H1 (cell line): ENCODE measurements around the gene HOXA11. TPM values are rescaled to one million over a fixed set of nuclear protein-coding genes. Genes with fewer than 3 reads are reported as not detected.

ENCODE experiments used
- HDAC2 ChIP-seq, 2 experiments: fragments of 300-600 bp in 1 of 2; sonication (generic) in 1 of 2; IDR thresholded peaks; 2 replicates each; pipeline ENCODE4 v1.6.1; 2011 to 2012; ENCODE audit warnings: low read depth in 2 of 2, low read length in 2 of 2, mild to moderate bottlenecking in 2 of 2, moderate library complexity in 2 of 2, borderline replicate concordance in 1 of 2, inconsistent platforms in 1 of 2
- KDM5A ChIP-seq: fragments of 200-600 bp; IDR thresholded peaks from 2 replicates; pipeline ENCODE4 v1.7.1; 2012; ENCODE audit warnings: mild to moderate bottlenecking, low read length, inconsistent platforms, mixed read lengths
- SAP30 ChIP-seq: fragments of 300-600 bp; sonication (generic); IDR thresholded peaks from 2 replicates; pipeline ENCODE4 v1.7.1; 2012; ENCODE audit warnings: low read length, moderate library complexity, mild to moderate bottlenecking, inconsistent platforms; ENCODE audit not compliant: insufficient read depth, insufficient replicate concordance
- polyA plus RNA-seq, 7 experiments: library from polyadenylated mRNA; depleted of rRNA in 3 of 7; stranded (reverse) in 5 of 7; unstranded in 2 of 7; fragments of >200 nt in 5 of 7; fragments of 200-250 nt in 2 of 7; gene quantifications; 1 replicate in 5 of 7; 2 replicates in 1 of 7; 4 replicates in 1 of 7; pipeline versions ENCODE4 v1.2.1 to v1.2.3, GENCODE V29; 2011 to 2013; ENCODE audit warnings: missing spikeins in 2 of 7, mixed read lengths in 2 of 7
- total RNA-seq: library from RNA; stranded (reverse); fragmentation: NEBNext Ultra II Directional; extraction: Animal tissue kit (Norgen Biotek cat#: 25700); gene quantifications from 2 replicates; pipeline ENCODE4 v1.2.1, GENCODE V29; 2021

Gene HOXA11
- total and polyA plus RNA-seq, 2 of the 8 experiments (the other 6 are each of a cell fraction or from before 2014, with no cell fraction given), result not detected

GRCh38 chr7:27160145-27160545 is 24.9 kb downstream of the HOXA11 start (continued):
- TF ChIP-seq HDAC2 (IDR thresholded peaks at IDR 0.05; ENCODE audit: borderline replicate concordance in 1 of 2, low read depth in 2 of 2, low read length in 2 of 2) (no peak), SAP30 (no peak), KDM5A (no peak)
